Naive thymus-derived CD4-positive, alpha-beta T cell (primary cell): Measurements from ENCODE around the gene SHROOM2. TPM values are rescaled to one million over a fixed set of nuclear protein-coding genes. Genes with fewer than 3 reads are reported as not detected.

Experiments
- ATAC-seq: fragments of 150-1000 bp; cut with Tn5 transposase; 2 replicates; pipeline ENCODE4 v1.10.0; 2021; ENCODE audit warnings: mild to moderate bottlenecking, moderate library complexity
- CTCF ChIA-PET: fragments of 350-600 bp; sonication (Branson Sonifier 250); formaldehyde crosslinking; loops from one replicate; lab custom pipeline; 2021; ENCODE audit warnings: antibody characterized with exemption; lab: Charles Lee
- POLR2A ChIA-PET: fragments of 350-600 bp; sonication (Branson Sonifier 250); formaldehyde crosslinking; loops from one replicate; lab custom pipeline; 2021; ENCODE audit warnings: antibody characterized with exemption, inconsistent platforms; lab: Charles Lee
- DNase-seq, 9 donors: peaks; one replicate each; pipeline versions ENCODE4 v3.0.0 to v3.0.0-alpha.2; 2020 to 2022; ENCODE audit warnings: mixed read lengths in 1 of 9
- H3K27ac ChIP-seq: one replicate; pipeline ENCODE4 v1.7.0; 2013; ENCODE audit warnings: mild to moderate bottlenecking, low read depth, low read length, moderate library complexity
- H3K27me3 ChIP-seq, 2 donors: one replicate each; pipeline ENCODE4 v1.7.0; 2013; ENCODE audit warnings: low read length in 2 of 2, mild to moderate bottlenecking in 2 of 2, moderate library complexity in 2 of 2; ENCODE audit not compliant: control insufficient read depth in 2 of 2, insufficient read depth in 2 of 2
- H3K36me3 ChIP-seq, 3 experiments: 1 replicate in 2 of 3; 2 replicates in 1 of 3; pipeline ENCODE4 v1.7.0; 2013; ENCODE audit warnings: low read length in 3 of 3, mild to moderate bottlenecking in 3 of 3, moderate library complexity in 1 of 3; ENCODE audit not compliant: insufficient read depth in 3 of 3, control insufficient read depth in 2 of 3
- H3K4me1 ChIP-seq, 2 donors: one replicate each; pipeline ENCODE4 v1.7.0; 2013; ENCODE audit warnings: low read length in 2 of 2, mild to moderate bottlenecking in 2 of 2, moderate library complexity in 1 of 2; ENCODE audit not compliant: control insufficient read depth in 2 of 2, insufficient read depth in 2 of 2
- H3K4me3 ChIP-seq: 2 replicates; pipeline ENCODE4 v1.7.0; 2013; ENCODE audit warnings: mild to moderate bottlenecking, low read length
- H3K9me3 ChIP-seq, 3 experiments: 1 replicate in 2 of 3; 2 replicates in 1 of 3; pipeline ENCODE4 v1.7.0; 2013; ENCODE audit warnings: low read length in 3 of 3; ENCODE audit not compliant: control insufficient read depth in 2 of 3
- H3K27ac Mint-ChIP-seq, 9 donors: one replicate each; pipeline ENCODE4 v1.8.0; 2020 to 2022; ENCODE audit warnings: mixed read lengths in 9 of 9, mild to moderate bottlenecking in 8 of 9, moderate library complexity in 5 of 9, inconsistent platforms in 2 of 9
- H3K27me3 Mint-ChIP-seq, 5 donors: one replicate each; pipeline ENCODE4 v1.8.0; 2021 to 2022; ENCODE audit warnings: mixed read lengths in 5 of 5, mild to moderate bottlenecking in 1 of 5
- H3K36me3 Mint-ChIP-seq, 5 donors: one replicate each; pipeline ENCODE4 v1.8.0; 2020 to 2022; ENCODE audit warnings: mixed read lengths in 5 of 5, mild to moderate bottlenecking in 3 of 5, inconsistent platforms in 1 of 5
- H3K4me1 Mint-ChIP-seq, 7 donors: one replicate each; pipeline ENCODE4 v1.8.0; 2020 to 2022; ENCODE audit warnings: mixed read lengths in 7 of 7, mild to moderate bottlenecking in 3 of 7, inconsistent platforms in 1 of 7
- H3K4me3 Mint-ChIP-seq, 10 donors: one replicate each; pipeline ENCODE4 v1.8.0; 2020 to 2022; ENCODE audit warnings: mild to moderate bottlenecking in 10 of 10, mixed read lengths in 10 of 10, moderate library complexity in 6 of 10, inconsistent platforms in 2 of 10
- H3K9me3 Mint-ChIP-seq, 11 donors: one replicate each; pipeline ENCODE4 v1.8.0; 2020 to 2022; ENCODE audit warnings: mixed read lengths in 11 of 11, mild to moderate bottlenecking in 4 of 11, inconsistent platforms in 1 of 11, moderate library complexity in 1 of 11
- intact Hi-C, 2 donors: fragments of 100-400 bp; cut with micrococcal nuclease; formaldehyde crosslinking; loops; one replicate each; pipeline ENCODE4 v1.15.1; 2023
- polyA plus RNA-seq, 2 donors: library from polyadenylated mRNA; unstranded; fragments of 300-500 nt; fragmentation: Illumina TruSeq; gene quantifications; one replicate each; pipeline ENCODE4 v1.2.3, GENCODE V29; 2021
- total RNA-seq, 6 experiments: library from RNA in 5 of 6; stranded (reverse) in 5 of 6; gene quantifications; 1 replicate in 5 of 6; 2 replicates in 1 of 6; pipeline ENCODE4 v1.2.3 and lab custom pipeline; 2021 to 2026

Gene SHROOM2
- total and polyA plus RNA-seq, 7 experiments from 2014 or later = not detected

DNA sequence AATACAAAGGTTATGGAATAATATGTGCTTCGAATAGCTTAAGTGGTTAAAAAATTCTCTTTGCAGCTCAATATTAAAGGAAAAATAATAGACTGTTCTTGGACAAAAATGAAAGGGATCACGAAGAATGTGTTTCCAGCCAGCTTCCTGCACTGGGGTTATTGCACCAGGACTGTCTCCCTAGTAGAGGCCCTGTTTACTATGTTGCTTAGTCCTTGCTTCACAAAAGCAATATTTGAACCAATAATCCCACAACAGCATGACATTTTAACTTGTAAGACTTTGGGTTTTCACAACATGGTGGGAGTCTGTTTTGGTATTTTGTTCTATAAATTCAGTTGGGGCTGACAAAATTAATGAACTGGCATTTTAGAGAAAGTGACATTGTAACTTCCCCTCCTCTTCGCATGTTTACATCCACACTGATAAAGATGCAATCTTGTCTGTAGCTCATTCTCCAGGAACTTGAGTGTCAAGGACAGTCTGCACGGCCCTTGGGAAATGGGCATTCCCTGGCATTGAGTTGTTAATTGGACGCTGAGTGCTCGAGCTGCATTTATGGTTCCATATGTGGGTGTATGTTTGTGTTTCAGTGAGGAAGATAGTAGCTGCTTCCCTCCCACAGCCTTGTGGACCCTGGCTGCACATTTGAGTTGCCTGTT is 39.0 kb downstream of the SHROOM2 start:
- H3K36me3 Mint-ChIP-seq = no peaks in the 10 kb centered on the region
- H3K27ac Mint-ChIP-seq = no peak overlapping the region
- Histone ChIP-seq H3K4me3 (no peak overlapping the region), H3K27me3 (no peaks in the 10 kb centered on the region), H3K36me3 (no peaks in the 10 kb centered on the region), H3K27ac (no peak overlapping the region), H3K4me1 (no peaks in the 10 kb centered on the region), H3K9me3 (no peaks in the 10 kb centered on the region)
- no peak for ATAC-seq
- DNase-seq = no peak
- POLR2A ChIA-PET = no interaction called here
- intact Hi-C loops = no loop called here
- H3K4me1 Mint-ChIP-seq = no peaks in the 10 kb centered on the region
- CTCF ChIA-PET = interaction anchor here (0.6 kb wide), 1 partner anchor 43 kb away, joined by 3 read pairs; no protein-coding TSS in a partner anchor
- no peak overlapping the region for H3K4me3 Mint-ChIP-seq
- H3K9me3 Mint-ChIP-seq = peaks cover 0 to 1% (median 0%) of the 10 kb centered on the region in 11 donors
- H3K27me3 Mint-ChIP-seq = peaks cover 0 to 12% (median 0%) of the 10 kb centered on the region in 5 donors

DNA sequence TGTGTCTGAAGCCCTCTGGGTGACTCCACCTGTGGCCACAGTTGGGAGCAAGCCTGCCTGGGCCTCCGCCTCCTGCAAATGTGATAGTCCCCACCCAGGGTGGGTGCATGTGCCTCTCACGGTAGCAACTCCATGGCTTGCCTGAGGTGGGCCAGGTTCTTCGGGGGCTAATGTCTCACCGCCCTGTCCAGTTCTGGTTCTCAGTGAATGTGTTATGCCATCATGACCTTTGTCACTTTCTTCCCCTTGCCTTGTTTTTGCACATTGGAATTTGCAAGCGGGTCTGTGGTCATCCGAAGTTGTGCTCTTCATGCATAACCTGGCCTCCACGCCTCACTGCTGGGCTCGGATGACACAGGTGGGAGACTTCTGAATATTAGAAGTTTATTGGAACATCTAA is 39.7 kb downstream of the SHROOM2 start:
- no peaks in the 10 kb centered on the region for H3K9me3 ChIP-seq
- intact Hi-C loops = no loop called here
- H3K27me3 Mint-ChIP-seq = peaks cover 0 to 12% (median 0%) of the 10 kb centered on the region in 5 donors
- DNase-seq (no peak), ATAC-seq (no peak)
- no peaks in the 10 kb centered on the region for H3K4me1 ChIP-seq
- ChIA-PET POLR2A (no interaction called here), CTCF (no interaction called here)
- no peaks in the 10 kb centered on the region for H3K27me3 ChIP-seq
- no peaks in the 10 kb centered on the region for H3K36me3 ChIP-seq
- no peaks in the 10 kb centered on the region for H3K4me1 Mint-ChIP-seq
- peaks cover 0 to 2% (median 0%) of the 10 kb centered on the region in 11 donors for H3K9me3 Mint-ChIP-seq
- H3K27ac ChIP-seq = no peak overlapping the region
- no peak overlapping the region for H3K4me3 ChIP-seq
- no peaks in the 10 kb centered on the region for H3K36me3 Mint-ChIP-seq
- H3K4me3 Mint-ChIP-seq = no peak overlapping the region
- no peak overlapping the region for H3K27ac Mint-ChIP-seq

DNA sequence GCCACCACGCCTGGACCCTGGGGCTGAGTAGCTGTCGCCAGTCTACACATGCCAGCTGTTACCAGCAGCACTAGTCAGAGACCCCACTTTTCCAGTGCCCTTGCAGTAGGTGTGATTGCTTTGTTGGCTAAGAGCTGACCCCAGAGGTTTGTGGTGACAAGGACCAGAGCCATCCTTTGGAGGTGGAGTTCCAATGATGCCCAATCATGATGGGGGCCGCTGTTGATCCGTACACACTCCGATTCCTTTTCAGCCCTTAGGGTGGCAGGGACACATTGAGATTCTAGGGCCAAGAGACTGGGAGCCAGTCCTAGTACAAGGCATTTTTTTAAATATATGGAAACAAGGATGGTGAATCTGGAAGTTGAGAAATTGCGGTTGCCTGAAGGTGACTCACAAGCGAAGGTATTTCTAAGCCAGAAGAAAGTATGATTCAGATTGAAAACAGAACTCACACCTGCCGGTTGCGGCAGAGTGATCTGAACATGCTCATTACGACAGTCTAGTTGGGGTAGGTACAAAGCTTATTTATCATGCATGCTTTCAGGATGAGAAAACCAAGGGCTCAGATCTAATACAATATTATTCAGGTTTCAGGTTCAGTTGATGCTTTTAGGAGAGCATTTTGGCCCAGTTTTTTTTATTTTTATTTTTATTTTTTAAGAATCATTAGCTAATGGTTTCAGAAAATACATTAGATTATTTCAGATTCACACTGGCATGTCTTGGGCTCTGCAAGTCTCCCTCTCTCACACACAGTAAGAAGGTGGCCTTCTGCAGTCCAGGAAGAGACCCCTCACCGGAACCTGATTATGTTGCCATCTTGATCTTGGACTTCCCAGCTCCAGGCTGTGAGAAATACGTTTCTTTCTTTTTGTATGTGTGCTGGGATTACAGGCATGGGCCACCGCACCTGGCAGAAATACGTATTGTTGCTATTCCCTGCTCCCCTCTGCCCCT is 43.4 kb downstream of the SHROOM2 start:
- no peak overlapping the region for H3K4me3 Mint-ChIP-seq
- peaks cover 0 to 3% (median 0%) of the 10 kb centered on the region in 11 donors for H3K9me3 Mint-ChIP-seq
- DNase-seq = peak in 1 of 9 donors; percentile 21
- Histone ChIP-seq H3K36me3 (no peaks in the 10 kb centered on the region), H3K9me3 (no peaks in the 10 kb centered on the region), H3K4me1 (no peaks in the 10 kb centered on the region), H3K27ac (no peak overlapping the region), H3K27me3 (no peaks in the 10 kb centered on the region), H3K4me3 (no peak overlapping the region)
- H3K36me3 Mint-ChIP-seq = no peaks in the 10 kb centered on the region
- intact Hi-C loops = no loop called here
- H3K4me1 Mint-ChIP-seq = peaks cover 0 to 3% (median 0%) of the 10 kb centered on the region in 7 donors
- H3K27ac Mint-ChIP-seq = no peak overlapping the region
- POLR2A ChIA-PET = no interaction called here
- CTCF ChIA-PET = no interaction called here
- ATAC-seq = no peak
- peaks cover 0 to 8% (median 0%) of the 10 kb centered on the region in 5 donors for H3K27me3 Mint-ChIP-seq

DNA sequence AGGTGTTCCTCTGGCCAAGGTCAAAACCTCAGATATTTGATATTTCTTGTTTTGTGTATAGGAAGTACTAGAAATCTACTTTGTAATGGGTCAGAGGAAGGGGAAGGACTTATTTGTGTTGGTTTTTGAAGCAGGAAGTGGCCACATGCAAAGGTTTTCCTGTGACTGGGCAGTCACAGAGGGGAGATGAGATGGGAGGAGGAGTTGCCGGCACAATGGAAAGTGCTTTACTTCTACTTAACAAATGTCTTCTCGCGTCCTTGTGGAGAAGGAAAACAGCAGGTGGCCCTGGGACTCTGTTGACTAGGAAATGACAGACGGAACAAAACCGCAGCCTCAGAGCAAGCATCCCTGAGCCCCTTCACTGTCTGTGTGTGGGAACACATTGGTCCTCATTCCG is 46.6 kb downstream of the SHROOM2 start:
- no peaks in the 10 kb centered on the region for H3K4me1 ChIP-seq
- Mint-ChIP-seq H3K9me3 (peaks cover 0 to 3% (median 0%) of the 10 kb centered on the region in 11 donors), H3K36me3 (no peaks in the 10 kb centered on the region), H3K27ac (no peak overlapping the region), H3K27me3 (peaks cover 0 to 8% (median 3%) of the 10 kb centered on the region in 5 donors), H3K4me3 (no peak overlapping the region), H3K4me1 (peaks cover 0 to 3% (median 0%) of the 10 kb centered on the region in 7 donors)
- H3K4me3 ChIP-seq = no peak overlapping the region
- intact Hi-C loops = no loop called here
- H3K27ac ChIP-seq = no peak overlapping the region
- ATAC-seq = peak; percentile 52
- no peaks in the 10 kb centered on the region for H3K36me3 ChIP-seq
- ChIA-PET CTCF (no interaction called here), POLR2A (no interaction called here)
- no peaks in the 10 kb centered on the region for H3K9me3 ChIP-seq
- DNase-seq = no peak
- H3K27me3 ChIP-seq = no peaks in the 10 kb centered on the region

DNA sequence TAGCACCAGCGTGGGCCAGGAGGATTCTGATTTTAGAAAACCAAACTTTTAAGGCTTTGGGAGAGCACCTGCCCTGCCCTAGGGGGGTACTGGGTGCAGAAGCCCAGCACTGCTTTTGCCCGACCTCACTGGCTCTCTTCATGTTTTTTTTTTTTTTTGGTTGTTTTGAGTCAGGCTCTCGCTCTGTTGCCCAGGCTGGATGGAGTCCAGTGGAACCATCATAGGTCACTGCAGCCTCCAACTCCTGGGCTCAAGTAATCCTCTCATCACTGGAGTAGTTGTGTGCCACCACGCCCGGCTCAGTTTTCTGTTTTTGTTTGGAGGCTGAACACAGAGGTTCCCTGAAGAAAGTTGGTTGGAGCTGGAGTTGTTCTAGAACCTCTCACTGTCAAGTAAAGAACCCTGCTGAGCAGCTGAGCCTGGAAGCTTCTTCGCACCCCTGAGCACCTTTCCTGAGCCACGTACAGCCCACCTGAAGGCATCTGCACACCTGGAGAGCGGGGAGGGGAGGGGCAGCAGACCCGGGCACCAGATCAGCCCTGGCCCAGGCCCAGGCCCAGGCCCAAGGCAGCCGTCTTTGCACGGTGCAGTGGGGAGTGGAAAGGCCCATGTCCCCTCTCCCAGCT is 49.5 kb downstream of the SHROOM2 start:
- H3K27me3 Mint-ChIP-seq = peaks cover 0 to 12% (median 3%) of the 10 kb centered on the region in 5 donors
- Histone ChIP-seq H3K4me3 (no peak overlapping the region), H3K27me3 (no peaks in the 10 kb centered on the region), H3K36me3 (no peaks in the 10 kb centered on the region), H3K27ac (no peak overlapping the region), H3K4me1 (no peaks in the 10 kb centered on the region), H3K9me3 (no peaks in the 10 kb centered on the region)
- H3K9me3 Mint-ChIP-seq = peaks cover 0 to 5% (median 0%) of the 10 kb centered on the region in 11 donors
- no peak overlapping the region for H3K27ac Mint-ChIP-seq
- H3K4me3 Mint-ChIP-seq = no peak overlapping the region
- intact Hi-C loops = no loop called here
- no peaks in the 10 kb centered on the region for H3K36me3 Mint-ChIP-seq
- ChIA-PET CTCF (no interaction called here), POLR2A (no interaction called here)
- ATAC-seq (no peak), DNase-seq (no peak)
- peaks cover 0 to 3% (median 0%) of the 10 kb centered on the region in 7 donors for H3K4me1 Mint-ChIP-seq

DNA sequence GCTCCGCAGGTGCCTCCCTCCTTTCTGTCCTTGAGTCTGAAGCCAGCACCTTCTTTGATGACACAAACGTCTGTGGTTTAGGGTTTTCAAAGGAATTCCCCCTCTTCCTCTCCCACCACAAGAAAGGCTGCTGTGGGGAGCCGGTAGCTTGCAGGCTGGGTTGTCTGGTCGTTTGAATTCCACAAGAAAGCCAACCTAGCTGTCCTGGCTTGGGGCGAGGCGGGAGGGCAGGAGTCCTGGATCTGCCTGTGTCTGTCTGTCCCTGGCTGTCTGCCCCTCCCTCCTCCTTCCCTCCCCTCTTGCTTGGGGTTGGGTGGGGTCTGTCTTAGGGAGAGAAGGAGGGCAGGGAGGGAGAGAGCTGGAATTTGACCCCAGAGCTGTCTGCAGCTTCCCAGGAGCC is 56.3 kb downstream of the SHROOM2 start:
- Histone ChIP-seq H3K4me3 (no peak overlapping the region), H3K36me3 (no peaks in the 10 kb centered on the region), H3K4me1 (no peaks in the 10 kb centered on the region), H3K27me3 (no peaks in the 10 kb centered on the region), H3K9me3 (no peaks in the 10 kb centered on the region), H3K27ac (no peak overlapping the region)
- POLR2A ChIA-PET = no interaction called here
- H3K4me1 Mint-ChIP-seq = peaks cover 0 to 5% (median 0%) of the 10 kb centered on the region in 7 donors
- intact Hi-C loops = no loop called here
- H3K27ac Mint-ChIP-seq = no peak overlapping the region
- CTCF ChIA-PET = no interaction called here
- no peaks in the 10 kb centered on the region for H3K36me3 Mint-ChIP-seq
- DNase-seq = no peak
- no peak for ATAC-seq
- no peak overlapping the region for H3K4me3 Mint-ChIP-seq
- peaks cover 0 to 3% (median 0%) of the 10 kb centered on the region in 11 donors for H3K9me3 Mint-ChIP-seq
- peaks cover 9 to 21% (median 13%) of the 10 kb centered on the region in 5 donors for H3K27me3 Mint-ChIP-seq
